GM18526 (cell line): ENCODE measurements around the gene KCNK18.

ENCODE experiments used
- POLR2A ChIP-seq: IDR thresholded peaks from 3 replicates; pipeline ENCODE4 v1.6.1; 2011; ENCODE audit not compliant: insufficient read length; ENCODE audit errors: extremely low read depth

The KCNK18 gene

DNA sequence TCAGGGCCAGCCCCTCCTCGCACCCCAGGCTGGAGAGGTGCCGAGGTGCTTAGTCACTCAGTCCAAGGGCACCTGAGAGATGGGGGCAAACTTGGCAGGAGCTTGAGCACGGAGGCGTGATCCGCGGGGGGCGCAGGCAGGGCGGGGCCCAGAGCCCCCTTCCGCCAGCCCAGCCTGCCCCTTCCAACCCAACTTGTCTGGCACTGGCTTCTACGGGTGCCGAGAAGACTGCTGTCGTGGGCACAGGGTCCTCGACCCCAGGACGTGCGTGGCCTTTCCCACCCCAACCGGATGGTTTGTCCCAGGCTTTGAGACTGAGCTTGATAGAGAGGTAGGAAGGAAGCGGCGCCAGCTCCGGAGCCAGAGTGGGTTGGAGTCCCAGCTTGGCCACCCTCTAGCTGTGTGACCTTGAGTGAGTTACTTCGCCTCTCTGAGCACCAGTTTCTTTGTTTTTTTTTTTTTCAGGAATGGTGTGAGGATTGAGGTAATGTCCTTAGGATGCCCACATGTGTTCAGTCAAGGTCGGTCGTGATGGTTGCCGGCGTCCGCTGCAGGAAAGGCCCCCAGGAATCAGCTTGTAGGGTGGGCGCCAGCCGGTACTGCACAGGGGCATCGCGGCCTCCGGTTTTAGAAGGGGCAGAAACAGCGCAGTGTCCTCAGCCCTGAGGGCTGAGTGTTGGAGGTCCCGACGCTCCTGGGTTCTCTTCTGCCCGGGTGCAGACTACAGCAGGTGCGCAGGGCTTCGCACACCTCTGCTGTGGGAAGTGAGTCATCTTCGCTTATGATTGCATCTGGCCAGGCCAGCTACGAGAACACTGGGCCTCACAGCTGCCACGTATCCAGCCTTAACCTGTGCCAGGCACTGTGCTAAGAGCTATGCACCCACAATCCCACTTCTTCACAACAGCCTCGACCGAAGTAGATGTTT lies 30.6 kb upstream of the KCNK18 start:
- TF ChIP-seq POLR2A = no peak

GRCh38 chr10:117167346-117167788 lies 29.9 kb upstream of the KCNK18 start:
- TF ChIP-seq POLR2A = no peak

DNA sequence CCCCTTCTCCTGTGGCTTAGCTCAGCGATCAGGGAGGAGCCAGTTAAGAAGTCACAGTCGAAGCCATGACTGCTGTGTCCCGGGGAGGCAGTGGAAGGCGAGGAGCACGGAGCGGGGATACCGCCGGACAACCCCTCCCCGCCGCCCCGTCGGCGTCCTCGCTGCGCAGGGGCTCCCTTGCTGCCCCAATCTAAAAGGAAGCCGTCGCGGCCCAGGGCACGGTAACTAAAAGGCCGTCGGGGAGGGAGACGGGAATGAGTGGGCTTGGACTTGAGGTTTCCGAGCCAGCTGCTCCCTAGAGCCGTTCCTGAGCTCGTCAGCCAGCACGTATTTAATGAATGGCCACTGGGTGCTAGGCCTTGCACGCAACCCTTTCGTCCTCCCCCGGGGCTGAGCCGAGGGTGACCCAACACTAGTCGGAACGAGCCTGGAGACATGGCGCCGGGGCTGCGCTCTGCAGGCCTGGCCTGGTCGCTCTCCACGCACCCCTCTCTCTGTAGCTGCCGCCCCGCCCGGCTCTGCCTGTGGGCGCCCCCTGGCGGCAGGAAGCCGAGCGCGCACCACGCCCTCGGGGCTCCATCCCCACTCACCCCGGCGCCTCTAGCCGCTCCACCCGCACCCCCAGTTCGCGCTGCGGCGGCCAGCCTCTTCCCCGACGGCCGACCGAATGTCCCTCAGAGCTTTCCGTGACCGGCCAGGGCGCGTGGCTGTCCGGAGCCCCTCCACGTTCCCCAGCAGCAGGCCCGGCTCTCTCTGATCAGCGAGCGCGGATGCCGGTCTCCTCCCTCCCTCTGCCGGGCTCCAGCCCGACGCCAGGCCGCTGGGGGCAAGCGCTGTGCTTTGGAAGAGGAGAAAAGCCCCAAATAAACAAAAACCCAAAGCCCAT lies 29.3 kb upstream of the KCNK18 start:
- no peak for TF ChIP-seq POLR2A

DNA sequence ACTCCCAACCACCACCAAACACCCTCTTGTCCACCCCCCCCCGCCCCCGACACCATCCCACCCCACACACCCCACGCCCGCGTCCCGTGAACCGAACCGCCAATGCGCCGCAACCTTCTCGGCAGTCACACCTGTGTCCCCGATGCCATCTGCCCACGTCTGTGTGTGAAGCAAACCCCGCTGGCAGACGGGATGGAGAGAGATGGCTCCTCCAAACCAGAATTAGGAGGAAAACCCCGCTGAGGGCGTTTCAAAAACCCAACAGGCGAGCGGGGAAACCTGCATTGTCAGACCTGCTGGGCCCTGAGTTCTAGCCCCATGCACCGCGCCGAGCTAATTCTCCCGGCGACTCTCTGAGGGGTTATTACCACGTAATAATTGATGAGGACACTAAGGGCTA lies 28.6 kb upstream of the KCNK18 start:
- TF ChIP-seq POLR2A = no peak

DNA sequence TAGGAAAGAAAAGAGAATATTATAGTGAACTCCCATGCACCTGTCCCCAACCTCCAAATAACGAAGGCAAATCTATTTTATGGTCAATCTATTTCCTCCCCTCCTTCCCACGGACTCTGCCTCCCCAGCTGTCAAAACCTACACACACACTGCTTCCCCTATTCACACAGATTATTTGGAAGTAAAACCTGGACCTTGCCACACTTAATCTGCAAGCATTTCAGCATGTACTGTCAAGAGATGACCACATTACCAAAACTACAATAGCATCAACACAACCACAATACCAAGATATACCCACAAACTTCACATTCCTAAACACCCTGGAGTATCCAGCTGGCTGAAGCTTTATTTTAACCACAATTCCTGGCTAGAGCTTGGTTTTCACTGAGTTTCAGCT lies 27.8 kb upstream of the KCNK18 start:
- TF ChIP-seq POLR2A = no peak

DNA sequence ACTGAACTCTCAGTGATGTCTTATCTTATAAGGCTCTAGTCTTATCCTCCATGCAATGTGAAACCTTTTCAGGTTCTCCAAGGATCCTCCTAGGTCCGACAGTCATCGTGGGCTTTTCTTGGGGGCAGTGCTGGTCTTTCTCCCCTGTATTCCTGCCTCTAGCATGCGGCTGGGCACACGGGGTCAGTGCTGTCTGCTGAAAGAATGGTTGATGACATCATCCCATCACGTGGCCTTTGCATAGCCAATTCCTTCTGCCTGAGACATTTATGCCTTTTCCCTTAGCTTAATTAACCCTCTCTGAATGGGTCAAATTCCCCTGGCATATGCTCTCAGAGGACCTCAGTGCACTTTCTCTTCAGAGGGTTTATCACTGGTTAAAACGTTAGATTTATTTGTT lies 27.0 kb upstream of the KCNK18 start:
- no peak for TF ChIP-seq POLR2A

GRCh38 chr10:117174439-117175214 lies 22.7 kb upstream of the KCNK18 start:
- TF ChIP-seq POLR2A = no peak

- TF ChIP-seq POLR2A = no peak
Observed at GRCh38 chr10:117175215-117175900, 21.9 kb upstream of the KCNK18 start.

GRCh38 chr10:117175901-117176534 lies 21.3 kb upstream of the KCNK18 start:
- TF ChIP-seq POLR2A = no peak

DNA sequence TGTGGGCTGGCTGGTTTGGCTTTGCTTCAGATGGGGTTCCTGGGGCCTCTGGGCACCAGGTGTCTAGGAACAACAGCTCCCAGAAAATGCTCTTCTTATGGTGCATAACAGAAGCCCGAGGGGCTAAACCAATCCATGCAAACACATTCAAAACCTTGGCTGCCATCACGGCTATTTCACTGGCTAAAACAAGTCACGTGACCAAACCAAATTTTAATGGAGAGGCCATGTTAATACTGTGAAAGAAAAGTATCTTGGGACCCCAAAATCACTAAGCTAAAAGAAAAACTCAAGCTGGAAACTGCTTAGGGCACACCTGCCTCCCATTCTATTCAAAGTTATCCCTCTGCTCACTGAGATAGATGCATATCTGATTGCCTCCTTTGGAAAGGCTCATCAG lies 19.1 kb upstream of the KCNK18 start:
- no peak for TF ChIP-seq POLR2A

GRCh38 chr10:117184296-117184695 lies 13.0 kb upstream of the KCNK18 start:
- no peak for TF ChIP-seq POLR2A

GRCh38 chr10:117184821-117185220 lies 12.5 kb upstream of the KCNK18 start:
- no peak for TF ChIP-seq POLR2A

DNA sequence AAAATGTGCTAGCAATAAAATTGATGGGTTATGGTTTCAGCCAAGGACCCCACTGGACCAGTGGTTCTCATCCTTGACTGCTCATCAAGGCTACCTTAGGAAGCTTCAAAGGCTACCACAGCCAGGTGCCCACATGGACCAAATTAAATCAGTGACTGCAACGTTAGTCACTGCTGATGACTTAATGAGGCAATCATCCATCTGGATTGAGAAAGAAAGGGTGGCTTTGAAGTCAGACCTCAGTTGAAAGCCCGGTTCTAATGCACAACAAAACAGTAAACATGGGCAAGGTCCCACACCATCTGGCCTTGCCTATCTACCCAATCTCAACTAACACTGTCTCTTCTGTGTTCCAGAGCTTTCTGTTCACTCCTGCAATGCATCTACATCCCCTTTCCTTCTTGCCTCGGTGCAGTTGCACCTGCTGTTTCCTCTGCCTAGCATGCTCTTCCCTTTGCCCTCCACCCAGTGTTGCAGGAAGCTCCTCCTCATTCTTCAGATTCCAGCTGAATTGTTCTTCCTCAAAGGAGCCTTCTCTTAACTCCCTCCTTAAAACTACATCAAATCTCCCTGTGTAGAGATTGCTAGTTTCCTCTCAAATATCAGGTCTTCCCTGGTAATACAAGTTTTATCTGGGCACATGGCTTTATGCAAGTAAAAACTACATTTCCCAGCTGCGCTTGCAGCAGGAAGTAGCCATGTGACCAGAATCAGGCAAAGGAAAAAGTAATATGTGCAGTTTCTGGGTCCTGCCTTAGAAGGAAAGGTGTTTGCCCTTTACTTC lies 10.3 kb upstream of the KCNK18 start:
- no peak for TF ChIP-seq POLR2A

GRCh38 chr10:117188371-117188770 lies 8.9 kb upstream of the KCNK18 start:
- no peak for TF ChIP-seq POLR2A

GRCh38 chr10:117189557-117189956 lies 7.7 kb upstream of the KCNK18 start:
- no peak for TF ChIP-seq POLR2A
